GM19438 (cell line): Measurements from ENCODE around the gene OR8D2.

Experiments used
- ATAC-seq: cut with Tn5 transposase; IDR thresholded peaks from one replicate; pipeline ENCODE4 v1.9.1; 2021; ENCODE audit warnings: low read depth; ENCODE audit not compliant: unreplicated experiment

OR8D2 gene, protein sequence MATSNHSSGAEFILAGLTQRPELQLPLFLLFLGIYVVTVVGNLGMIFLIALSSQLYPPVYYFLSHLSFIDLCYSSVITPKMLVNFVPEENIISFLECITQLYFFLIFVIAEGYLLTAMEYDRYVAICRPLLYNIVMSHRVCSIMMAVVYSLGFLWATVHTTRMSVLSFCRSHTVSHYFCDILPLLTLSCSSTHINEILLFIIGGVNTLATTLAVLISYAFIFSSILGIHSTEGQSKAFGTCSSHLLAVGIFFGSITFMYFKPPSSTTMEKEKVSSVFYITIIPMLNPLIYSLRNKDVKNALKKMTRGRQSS

DNA sequence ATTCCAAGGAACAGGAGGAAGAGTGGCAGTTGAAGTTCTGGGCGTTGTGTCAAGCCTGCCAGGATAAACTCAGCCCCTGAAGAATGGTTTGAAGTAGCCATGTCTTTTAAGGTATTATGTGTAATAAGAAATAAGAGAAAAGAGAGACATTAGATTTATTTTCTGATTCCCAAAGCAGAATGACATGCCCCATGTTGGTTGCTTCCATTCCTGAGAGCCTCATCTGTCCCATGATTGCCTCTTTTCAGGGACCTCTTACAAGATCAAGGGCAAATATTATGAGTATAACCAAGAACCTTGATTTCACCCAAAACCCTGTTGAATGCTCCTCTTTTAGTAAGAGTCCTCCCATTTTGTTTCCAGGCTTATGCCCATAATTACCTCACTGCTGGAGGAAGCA, at the start of gene OR8D2:
OR8D2 (minus strand) TSS at position 101 of the 400 bp plus-strand sequence; CDS start at position 101, 0 bp downstream.
- ATAC-seq: no peak

GRCh38 chr11:124359566-124359965, 39.6 kb upstream of the OR8D2 start:
- no peak for ATAC-seq

GRCh38 chr11:124346311-124346955, 26.4 kb upstream of the OR8D2 start:
- ATAC-seq: no peak

GRCh38 chr11:124344346-124344745, 24.3 kb upstream of the OR8D2 start:
- ATAC-seq: no peak

DNA sequence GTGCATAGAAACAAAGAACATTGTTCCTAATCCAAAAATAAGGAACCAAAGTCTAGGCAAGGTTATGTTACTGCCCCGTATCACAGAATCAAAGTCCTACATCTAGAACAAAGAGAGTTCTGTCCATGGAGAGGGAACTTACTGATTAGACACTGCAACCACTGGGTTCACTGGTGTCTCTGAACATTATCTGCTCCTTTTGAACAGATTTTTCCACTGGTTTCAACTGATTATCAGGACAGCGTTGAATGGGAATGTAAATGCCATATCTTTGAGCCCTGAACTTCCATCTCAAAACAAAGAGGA, 20.1 kb upstream of the OR8D2 start:
- no peak for ATAC-seq

DNA sequence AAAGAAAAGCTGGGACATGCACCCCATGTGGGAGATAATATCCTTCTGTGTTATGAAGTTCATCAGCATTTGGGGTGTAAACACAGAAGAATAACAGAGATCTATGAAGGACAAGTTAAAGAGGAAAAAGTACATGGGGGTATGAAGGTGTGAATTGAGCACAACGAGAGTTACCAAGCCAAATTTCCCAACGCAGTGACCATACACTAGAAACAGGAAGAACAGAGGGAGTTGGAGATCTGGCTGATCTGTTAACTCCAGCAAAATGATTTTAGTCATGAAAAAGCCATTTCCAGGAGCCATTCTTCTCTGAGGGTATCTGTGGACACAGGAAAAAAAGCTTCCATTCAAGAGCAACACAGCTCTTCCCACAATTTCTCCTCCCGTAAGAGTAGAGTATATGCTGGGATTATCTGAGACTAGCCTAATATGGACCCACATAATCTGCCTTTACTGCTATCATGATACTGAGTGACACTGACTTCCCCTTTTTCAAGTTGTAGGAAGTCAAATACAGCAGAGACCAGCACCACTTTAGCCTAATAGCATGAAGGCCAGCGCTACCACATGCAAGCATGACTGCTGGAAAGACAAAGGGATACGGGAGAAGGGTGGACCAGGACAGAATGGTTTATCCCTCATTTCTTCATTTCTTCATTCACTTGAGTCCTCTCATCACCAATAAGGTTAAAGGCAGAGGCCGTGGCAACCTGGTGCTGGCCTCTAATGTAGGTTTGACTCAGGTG, 19.6 kb upstream of the OR8D2 start:
- no peak for ATAC-seq

DNA sequence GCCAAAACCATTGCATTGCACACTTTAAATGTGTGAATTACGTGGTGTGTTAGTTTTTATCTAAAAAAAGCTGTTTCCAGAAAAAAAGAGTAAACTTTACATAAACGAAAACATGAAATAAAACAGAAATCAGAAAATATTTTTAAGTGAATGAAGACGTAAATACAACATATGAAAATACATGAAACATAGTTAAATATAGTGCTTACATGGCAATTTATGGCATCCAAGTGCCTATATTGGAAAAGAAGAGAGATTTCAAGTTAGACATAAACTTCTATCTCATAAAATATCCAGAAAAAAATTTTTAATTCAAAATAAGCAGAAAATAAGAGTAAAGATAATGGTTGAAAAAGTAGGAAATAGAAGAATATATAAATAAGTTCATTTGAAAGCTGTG, 11.9 kb upstream of the OR8D2 start:
- ATAC-seq: no peak

GRCh38 chr11:124329787-124330478, 9.9 kb upstream of the OR8D2 start:
- peak; percentile 98 for ATAC-seq

GRCh38 chr11:124327775-124328174, 7.8 kb upstream of the OR8D2 start:
- ATAC-seq: no peak

DNA sequence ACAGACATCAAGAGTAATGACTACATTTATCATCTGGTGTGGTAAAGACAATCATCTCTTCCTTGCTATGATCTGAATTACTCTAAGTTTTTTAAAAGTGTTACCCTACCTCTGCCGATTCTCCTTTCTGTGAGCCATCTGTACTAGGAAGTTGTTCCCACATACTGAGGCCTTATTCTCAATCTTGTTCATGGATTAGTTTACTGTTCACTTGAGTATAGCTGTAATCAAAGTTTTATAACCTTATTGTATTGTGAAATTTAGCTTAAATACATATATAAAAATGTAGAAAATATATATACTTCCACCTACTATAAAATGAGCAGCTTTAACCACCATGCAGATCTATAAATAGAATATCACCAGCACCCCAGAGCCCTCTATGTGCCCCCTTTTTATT, 2.4 kb upstream of the OR8D2 start:
- no peak for ATAC-seq

DNA sequence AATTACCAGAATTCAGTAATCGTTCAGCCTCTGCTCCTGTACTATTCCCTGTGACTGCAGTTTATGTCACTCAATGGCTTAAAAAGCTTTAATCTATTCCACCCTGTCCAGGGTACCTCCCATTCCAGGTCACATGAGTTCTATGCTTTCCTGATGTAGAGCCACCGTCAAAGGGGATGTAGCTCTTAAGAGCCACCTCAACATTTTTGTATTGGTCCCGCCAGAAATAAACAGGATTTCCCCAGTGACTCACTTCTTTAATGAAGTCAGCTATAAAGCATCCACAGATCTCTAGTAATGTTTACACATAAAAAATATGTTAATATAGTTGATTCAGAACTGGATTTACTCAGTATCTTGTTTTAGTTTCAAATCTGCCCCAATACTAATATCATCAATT, 4.9 kb downstream of the OR8D2 start:
- no peak for ATAC-seq

- no peak for ATAC-seq
Observed at GRCh38 chr11:124313849-124314248, 6.1 kb downstream of the OR8D2 start, which contains the start of gene OR8D1. TSS of gene OR8D1 (minus strand) at chr11:124313949. CDS start at chr11:124310766, 3,183 bp downstream.

- ATAC-seq: no peak
Observed at GRCh38 chr11:124313131-124313530, 6.9 kb downstream of the OR8D2 start.

DNA sequence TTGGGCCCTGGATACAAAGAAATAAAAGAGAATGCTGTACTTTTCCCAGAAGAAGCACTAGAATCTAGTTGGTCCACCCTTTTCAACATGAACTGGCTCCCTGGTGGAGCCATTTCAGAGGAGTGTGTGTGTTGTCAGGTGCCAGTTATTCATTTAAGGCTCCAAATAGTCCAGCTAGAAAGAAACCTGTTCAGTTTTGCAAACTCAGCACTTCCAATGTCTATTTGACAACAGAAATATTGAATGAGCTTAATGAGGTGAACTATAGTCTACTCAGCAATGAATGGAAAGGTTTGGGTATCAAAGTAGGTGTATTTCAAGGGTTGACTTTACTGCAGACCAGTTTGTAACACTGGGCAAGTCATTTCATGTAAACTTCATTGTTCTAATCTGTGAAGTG, 8.3 kb downstream of the OR8D2 start:
- no peak for ATAC-seq

GRCh38 chr11:124311269-124311668, 8.7 kb downstream of the OR8D2 start:
- no peak for ATAC-seq

GRCh38 chr11:124310721-124311120, 9.3 kb downstream of the OR8D2 start:
- ATAC-seq: no peak

DNA sequence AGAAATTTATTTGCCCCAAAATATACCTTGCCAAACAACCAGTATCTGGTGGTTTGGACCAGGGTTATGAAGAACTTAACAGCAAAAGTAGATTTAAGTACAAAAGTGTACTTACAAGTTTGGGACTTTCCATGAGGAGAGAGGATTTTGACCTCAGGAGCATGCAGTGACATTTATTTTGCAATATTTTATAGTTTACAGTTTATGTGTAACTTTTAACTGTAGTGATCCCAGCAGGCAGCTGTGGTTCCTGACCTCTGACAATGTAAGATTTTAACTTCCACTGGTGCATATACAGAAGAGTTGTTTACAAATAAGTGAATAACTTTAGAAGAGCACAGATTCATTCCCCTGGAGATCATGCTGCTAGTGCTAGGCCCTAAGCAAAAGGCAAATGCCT, 12.9 kb downstream of the OR8D2 start:
- no peak for ATAC-seq

GRCh38 chr11:124302347-124303125, 17.5 kb downstream of the OR8D2 start:
- no peak for ATAC-seq

DNA sequence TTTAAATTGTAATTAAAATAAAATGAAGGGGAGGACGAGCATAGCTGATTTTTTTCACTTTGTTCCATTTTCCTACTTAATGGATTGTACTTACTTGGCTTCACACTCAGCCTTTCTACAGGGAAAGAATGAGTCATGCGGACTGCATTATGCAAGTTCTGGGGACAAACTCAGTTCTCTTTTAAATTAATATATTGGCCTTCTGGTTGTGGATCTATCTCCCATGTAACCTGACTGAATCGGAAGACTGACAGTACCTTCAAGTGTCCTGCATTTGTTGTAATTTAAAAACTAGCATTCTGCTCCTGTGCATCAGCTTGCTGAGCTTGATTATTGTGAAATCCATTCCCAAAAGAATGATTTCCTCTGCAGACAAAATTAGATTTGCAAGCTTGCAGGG, 18.4 kb downstream of the OR8D2 start:
- no peak for ATAC-seq

- ATAC-seq: no peak
Observed at GRCh38 chr11:124297921-124298320, 22.1 kb downstream of the OR8D2 start.
